Measurements from ENCODE around the gene FAM107B. TPM values are rescaled to one million over a fixed set of nuclear protein-coding genes. Genes with fewer than 3 reads are reported as not detected.

Gene FAM107B
- total RNA-seq, 3 donors from 2014 or later, result 30.8 to 56.1 (median 51.8) TPM

DNA sequence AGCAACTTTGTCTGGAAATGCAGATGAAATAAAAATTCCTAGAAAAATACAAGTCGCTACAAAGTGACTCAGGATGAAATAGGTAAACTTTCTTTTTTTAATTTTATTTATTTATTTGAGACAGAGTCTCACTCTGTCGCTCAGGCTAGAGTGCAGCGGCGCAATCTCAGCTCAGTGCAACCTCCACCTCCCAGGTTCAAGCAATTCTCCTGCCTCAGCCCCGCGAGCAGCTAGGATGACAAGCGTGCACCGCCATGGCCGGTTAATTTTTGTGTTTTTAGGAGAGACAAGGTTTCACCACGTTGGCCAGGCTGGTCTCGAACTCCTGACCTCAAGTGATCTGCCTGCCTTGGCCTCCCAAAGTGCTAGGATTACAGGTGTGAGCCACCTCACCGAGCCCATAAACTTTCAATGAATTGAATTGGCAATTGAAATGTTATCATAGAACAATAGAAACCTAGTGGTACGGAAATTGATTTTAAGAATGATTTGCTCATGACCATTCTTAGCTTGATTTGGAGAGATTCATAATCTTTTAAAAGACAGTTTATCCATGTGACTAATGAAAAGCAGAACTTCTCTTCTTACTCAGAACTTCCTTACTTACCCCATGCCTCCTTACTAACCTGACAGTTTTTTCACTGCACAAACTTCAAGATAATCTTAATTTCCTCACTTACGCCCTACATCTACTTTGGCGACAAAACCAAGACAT, 161.7 kb downstream of the FAM107B start:
- Histone ChIP-seq H3K9me3 (no peaks in the 10 kb centered on the region), H3K4me3 (no peak overlapping the region), H3K27me3 (no peaks in the 10 kb centered on the region), H3K36me3 (no peaks in the 10 kb centered on the region), H3K27ac (no peak overlapping the region), H3K4me1 (no peaks in the 10 kb centered on the region)
- TF ChIP-seq POLR2AphosphoS5 (IDR thresholded peaks at IDR 0.05), result no peak
- DNase-seq (ENCODE audit: low spot score in 2 of 2), result no peak
- intact Hi-C loops (cut with DNase I; ENCODE audit: low total_unique reads), result no loop called here

DNA sequence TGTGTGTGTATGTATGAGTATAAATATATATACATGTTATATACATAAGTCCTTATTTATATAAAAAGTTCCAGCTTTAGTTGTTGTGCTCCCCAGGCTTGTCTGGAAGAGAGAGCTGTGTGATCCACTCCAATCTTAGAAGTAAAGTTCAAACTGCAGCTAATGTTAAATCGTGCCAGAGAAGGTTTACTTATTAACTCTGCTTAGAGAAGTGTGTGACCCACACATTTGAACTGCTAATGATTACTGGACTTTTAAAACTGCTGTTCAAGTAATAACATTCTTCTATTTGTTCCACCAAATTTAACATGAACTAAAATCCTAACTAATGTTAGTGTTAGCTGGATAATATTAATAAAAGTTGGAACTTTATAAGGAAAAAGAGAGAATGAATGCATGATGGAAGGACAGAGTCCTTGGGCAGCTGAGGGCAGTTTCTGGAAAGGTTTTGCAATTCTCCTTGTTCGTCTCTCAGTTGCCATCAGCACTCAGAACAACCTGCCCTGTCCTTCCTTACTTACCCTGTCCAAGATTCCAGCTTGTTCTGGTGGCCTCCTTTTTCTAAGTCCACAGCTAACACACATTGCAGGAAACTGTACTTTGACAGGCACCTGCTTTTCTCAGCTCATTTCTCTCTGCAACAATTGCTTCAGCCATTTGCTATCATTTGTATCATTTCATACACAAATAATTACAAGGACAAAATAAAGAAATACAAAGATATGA, 162.6 kb downstream of the FAM107B start:
- Histone ChIP-seq H3K36me3 (no peaks in the 10 kb centered on the region), H3K4me1 (no peaks in the 10 kb centered on the region), H3K27ac (no peak overlapping the region), H3K4me3 (no peak overlapping the region), H3K9me3 (no peaks in the 10 kb centered on the region), H3K27me3 (no peaks in the 10 kb centered on the region)
- no peak for DNase-seq (ENCODE audit: low spot score in 2 of 2)
- intact Hi-C loops (cut with DNase I; ENCODE audit: low total_unique reads), result no loop called here
- TF ChIP-seq, protein P1, sequence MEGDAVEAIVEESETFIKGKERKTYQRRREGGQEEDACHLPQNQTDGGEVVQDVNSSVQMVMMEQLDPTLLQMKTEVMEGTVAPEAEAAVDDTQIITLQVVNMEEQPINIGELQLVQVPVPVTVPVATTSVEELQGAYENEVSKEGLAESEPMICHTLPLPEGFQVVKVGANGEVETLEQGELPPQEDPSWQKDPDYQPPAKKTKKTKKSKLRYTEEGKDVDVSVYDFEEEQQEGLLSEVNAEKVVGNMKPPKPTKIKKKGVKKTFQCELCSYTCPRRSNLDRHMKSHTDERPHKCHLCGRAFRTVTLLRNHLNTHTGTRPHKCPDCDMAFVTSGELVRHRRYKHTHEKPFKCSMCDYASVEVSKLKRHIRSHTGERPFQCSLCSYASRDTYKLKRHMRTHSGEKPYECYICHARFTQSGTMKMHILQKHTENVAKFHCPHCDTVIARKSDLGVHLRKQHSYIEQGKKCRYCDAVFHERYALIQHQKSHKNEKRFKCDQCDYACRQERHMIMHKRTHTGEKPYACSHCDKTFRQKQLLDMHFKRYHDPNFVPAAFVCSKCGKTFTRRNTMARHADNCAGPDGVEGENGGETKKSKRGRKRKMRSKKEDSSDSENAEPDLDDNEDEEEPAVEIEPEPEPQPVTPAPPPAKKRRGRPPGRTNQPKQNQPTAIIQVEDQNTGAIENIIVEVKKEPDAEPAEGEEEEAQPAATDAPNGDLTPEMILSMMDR (IDR thresholded peaks at IDR 0.05), result no peak
- TF ChIP-seq POLR2AphosphoS5 (IDR thresholded peaks at IDR 0.05) (no peak), POLR2A (IDR thresholded peaks at IDR 0.05) (no peak)

DNA sequence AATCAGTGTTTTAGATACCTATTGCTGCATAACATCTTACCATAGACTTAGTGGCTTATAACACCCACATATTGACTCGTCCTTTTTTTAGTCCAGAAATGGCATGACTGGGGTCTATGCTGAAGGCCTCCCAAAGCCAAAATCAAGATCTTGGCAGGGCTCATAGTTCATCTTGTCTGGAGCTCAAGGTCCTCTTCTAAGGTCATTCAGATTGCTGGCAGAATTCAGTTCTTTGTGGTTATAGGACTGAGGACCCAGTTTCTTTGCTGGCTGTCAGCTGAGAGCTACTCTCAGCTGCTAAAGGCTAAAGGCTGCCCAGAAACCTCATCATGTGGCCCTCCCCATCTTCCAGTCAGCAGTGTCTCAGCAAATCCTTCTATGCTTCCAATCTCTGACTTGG, 165.5 kb downstream of the FAM107B start:
- intact Hi-C loops (cut with DNase I; ENCODE audit: low total_unique reads), result no loop called here
- no peak for DNase-seq (ENCODE audit: low spot score in 2 of 2)
- H3K4me3 ChIP-seq, result no peak overlapping the region
- no peak overlapping the region for H3K27ac ChIP-seq
- no peak for TF ChIP-seq POLR2A (IDR thresholded peaks at IDR 0.05)
- no peak for TF ChIP-seq POLR2AphosphoS5 (IDR thresholded peaks at IDR 0.05)
- TF ChIP-seq, protein P1 (IDR thresholded peaks at IDR 0.05), result no peak
- no peaks in the 10 kb centered on the region for H3K36me3 ChIP-seq
- H3K9me3 ChIP-seq, result no peaks in the 10 kb centered on the region
- H3K4me1 ChIP-seq, result peaks cover 2 to 4% of the 10 kb centered on the region in 2 donors
- H3K27me3 ChIP-seq, result no peaks in the 10 kb centered on the region

DNA sequence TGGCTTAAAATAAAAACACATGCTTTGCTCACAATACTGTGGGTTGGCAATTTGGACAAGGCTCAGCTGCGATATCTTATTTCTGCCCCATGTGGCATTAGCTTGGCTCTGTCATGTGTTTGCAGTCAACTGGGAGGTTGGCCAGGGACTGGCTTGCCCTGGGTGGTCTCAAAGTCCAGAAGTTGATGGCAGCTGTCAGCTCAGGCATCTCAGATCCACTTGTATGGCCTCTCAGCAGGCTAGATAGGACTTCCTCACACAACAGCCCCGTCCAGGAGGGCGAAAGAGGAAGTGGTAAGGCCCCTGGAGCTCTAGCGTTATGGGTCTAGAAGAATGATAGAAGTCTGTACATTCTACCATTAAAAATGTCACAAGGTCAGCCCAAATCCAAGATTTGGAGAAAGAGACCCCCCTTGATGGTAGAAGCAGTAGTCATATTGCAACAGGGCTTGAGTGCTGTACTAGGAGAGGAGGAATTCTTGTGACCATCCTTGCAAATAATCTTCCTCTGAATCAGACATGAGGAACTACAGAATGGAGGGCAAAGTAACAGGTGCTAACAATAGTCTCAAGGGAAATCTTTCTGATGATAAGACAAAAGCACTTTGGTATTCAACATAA, 166.2 kb downstream of the FAM107B start:
- H3K9me3 ChIP-seq, result no peaks in the 10 kb centered on the region
- no peak overlapping the region for H3K27ac ChIP-seq
- no peak for TF ChIP-seq POLR2AphosphoS5 (IDR thresholded peaks at IDR 0.05)
- TF ChIP-seq POLR2A (IDR thresholded peaks at IDR 0.05), result no peak
- TF ChIP-seq, protein P1 (IDR thresholded peaks at IDR 0.05), result no peak
- no peak overlapping the region for H3K4me3 ChIP-seq
- H3K27me3 ChIP-seq, result no peaks in the 10 kb centered on the region
- intact Hi-C loops (cut with DNase I; ENCODE audit: low total_unique reads), result no loop called here
- no peak for DNase-seq (ENCODE audit: low spot score in 2 of 2)
- H3K4me1 ChIP-seq, result peaks cover 2 to 4% of the 10 kb centered on the region in 2 donors
- H3K36me3 ChIP-seq, result no peaks in the 10 kb centered on the region

DNA sequence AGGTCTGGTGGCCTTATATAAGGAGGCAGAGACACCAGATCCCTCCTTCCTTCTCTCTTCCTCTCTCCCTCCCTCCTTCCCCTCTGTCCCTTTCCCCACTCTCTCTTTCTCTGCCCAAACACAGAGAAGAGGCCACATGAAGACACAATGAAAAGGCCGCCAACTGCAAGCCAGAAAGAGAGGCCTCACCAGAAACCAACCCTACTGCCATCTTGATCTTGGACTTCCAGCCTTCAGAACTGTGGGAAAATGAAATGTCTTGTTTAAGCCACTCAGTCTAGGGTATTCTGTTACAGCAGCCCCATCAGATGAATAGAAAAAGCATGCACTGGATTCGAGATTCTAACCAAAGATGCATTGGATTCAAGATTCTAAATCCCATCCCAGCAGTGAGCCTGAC, 168.1 kb downstream of the FAM107B start:
- no peak overlapping the region for H3K4me3 ChIP-seq
- no peak for TF ChIP-seq POLR2A (IDR thresholded peaks at IDR 0.05)
- TF ChIP-seq, protein P1 (IDR thresholded peaks at IDR 0.05), result no peak
- no peak for TF ChIP-seq POLR2AphosphoS5 (IDR thresholded peaks at IDR 0.05)
- no peak for DNase-seq (ENCODE audit: low spot score in 2 of 2)
- no peak overlapping the region for H3K27ac ChIP-seq
- no peaks in the 10 kb centered on the region for H3K9me3 ChIP-seq
- H3K36me3 ChIP-seq, result no peaks in the 10 kb centered on the region
- H3K4me1 ChIP-seq, result peaks cover 2 to 4% of the 10 kb centered on the region in 2 donors
- intact Hi-C loops (cut with DNase I; ENCODE audit: low total_unique reads), result no loop called here
- H3K27me3 ChIP-seq, result no peaks in the 10 kb centered on the region

All from breast epithelium (tissue), 4 donors.